Measurements from ENCODE around the gene CD101. TPM values are rescaled to one million over a fixed set of nuclear protein-coding genes. Genes with fewer than 3 reads are reported as not detected.

CD101 gene
- polyA plus RNA-seq, 4 donors, result 1.7 to 2.5 (median 2.0) TPM

Other genes starting within 250 kb of the CD101 start
- under 1 TPM; 0.19 to 0.60 (median 0.26) TPM for gene CD2, start 247.3 kb upstream of the CD101 start, polyA plus RNA-seq (ENCODE audit: insufficient read length in 4 of 4)
- gene PTGFRN, start 91.8 kb upstream of the CD101 start, polyA plus RNA-seq (ENCODE audit: insufficient read length in 4 of 4), result 100 to 1,000 TPM in 1 of 4 donors, 10 to 100 TPM in 3; 42.1 to 125 (median 61.2) TPM
- gene TTF2, start 58.6 kb downstream of the CD101 start, polyA plus RNA-seq (ENCODE audit: insufficient read length in 4 of 4), result 10 to 100 TPM; 15.2 to 24.8 (median 21.2) TPM
- 10 to 100 TPM; 15.8 to 29.2 (median 21.2) TPM for gene TRIM45, start 120.0 kb downstream of the CD101 start, polyA plus RNA-seq (ENCODE audit: insufficient read length in 4 of 4)
- gene VTCN1, start 209.2 kb downstream of the CD101 start, polyA plus RNA-seq (ENCODE audit: insufficient read length in 4 of 4), result 10 to 100 TPM in 3 of 4 donors, 1 to 10 TPM in 1; 1.8 to 28.5 (median 16.0) TPM

All from left renal pelvis (tissue), 4 donors.